Measurements from ENCODE around the gene HECTD3. TPM values are rescaled to one million over a fixed set of nuclear protein-coding genes. Genes with fewer than 3 reads are reported as not detected.

Gene HECTD3
- total RNA-seq, 1 donor from 2014 or later: 36.6 TPM

- no peak for DNase-seq (ENCODE audit: low read depth)
- H3K4me3 ChIP-seq (ENCODE audit: low read depth, low read length): no peak overlapping the region
- no peak for TF ChIP-seq CTCF (conservative IDR thresholded peaks at IDR 0.05; ENCODE audit: low read depth, low read length)
Observed at GRCh38 chr1:45043094-45043493, 32.0 kb upstream of the HECTD3 start.

- DNase-seq (ENCODE audit: low read depth): no peak
- no peak overlapping the region for H3K4me3 ChIP-seq (ENCODE audit: low read depth, low read length)
- no peak for TF ChIP-seq CTCF (conservative IDR thresholded peaks at IDR 0.05; ENCODE audit: low read depth, low read length)
Observed at GRCh38 chr1:45040297-45040696, 29.2 kb upstream of the HECTD3 start.

- H3K4me3 ChIP-seq (ENCODE audit: low read depth, low read length): no peak overlapping the region
- no peak for DNase-seq (ENCODE audit: low read depth)
- no peak for TF ChIP-seq CTCF (conservative IDR thresholded peaks at IDR 0.05; ENCODE audit: low read depth, low read length)
Observed at GRCh38 chr1:45038661-45039364, 27.7 kb upstream of the HECTD3 start.

- no peak overlapping the region for H3K4me3 ChIP-seq (ENCODE audit: low read depth, low read length)
- DNase-seq (ENCODE audit: low read depth): no peak
- TF ChIP-seq CTCF (conservative IDR thresholded peaks at IDR 0.05; ENCODE audit: low read depth, low read length): no peak
Observed at GRCh38 chr1:45038240-45038639, 27.1 kb upstream of the HECTD3 start.

GRCh38 chr1:45037456-45037855 lies 26.3 kb upstream of the HECTD3 start:
- no peak for DNase-seq (ENCODE audit: low read depth)
- no peak for TF ChIP-seq CTCF (conservative IDR thresholded peaks at IDR 0.05; ENCODE audit: low read depth, low read length)
- no peak overlapping the region for H3K4me3 ChIP-seq (ENCODE audit: low read depth, low read length)

- TF ChIP-seq CTCF (conservative IDR thresholded peaks at IDR 0.05; ENCODE audit: low read depth, low read length): no peak
- no peak for DNase-seq (ENCODE audit: low read depth)
- H3K4me3 ChIP-seq (ENCODE audit: low read depth, low read length): no peak overlapping the region
Observed at GRCh38 chr1:45035631-45036301, 24.6 kb upstream of the HECTD3 start.

- no peak for TF ChIP-seq CTCF (conservative IDR thresholded peaks at IDR 0.05; ENCODE audit: low read depth, low read length)
- DNase-seq (ENCODE audit: low read depth): no peak
- no peak overlapping the region for H3K4me3 ChIP-seq (ENCODE audit: low read depth, low read length)
Observed at GRCh38 chr1:45033356-45033755, 22.2 kb upstream of the HECTD3 start.

All from epithelial cell of proximal tubule (primary cell).